HepG2 (cell line): ENCODE results near the gene HSD11B1. TPM values are rescaled to one million over a fixed set of nuclear protein-coding genes. Genes with fewer than 3 reads are reported as not detected.

Experiments
- ATF4 ChIP-seq, 2 experiments: fragments of 450-650 bp in 1 of 2; sonication (generic) in 1 of 2; formaldehyde crosslinking; IDR thresholded peaks; 2 replicates each; pipeline versions ENCODE4 v1.5.0 to v1.8.0; 2020 to 2022; ENCODE audit warnings: mild to moderate bottlenecking in 1 of 2, missing genetic modification reagents in 1 of 2
- ELF3 ChIP-seq: IDR thresholded peaks from 2 replicates; pipeline ENCODE4 v1.6.1; 2016; ENCODE audit warnings: missing genetic modification reagents, missing compliant biosample characterization
- EP300 ChIP-seq, 3 experiments: sonication (generic) in 1 of 3; formaldehyde crosslinking in 1 of 3; IDR thresholded peaks; 2 replicates each; pipeline versions ENCODE4 v1.5.1 to v1.6.1; 2011 to 2020; ENCODE audit warnings: low read depth in 2 of 3, low read length in 2 of 3, borderline replicate concordance in 1 of 3, improper control_type of control experiment in 1 of 3, mild to moderate bottlenecking in 1 of 3, missing genetic modification reagents in 1 of 3, moderate library complexity in 1 of 3
- EZH2 ChIP-seq: conservative IDR thresholded peaks from 2 replicates; pipeline ENCODE4 v1.6.1; 2012; ENCODE audit warnings: mild to moderate bottlenecking, low read depth, low read length, moderate library complexity
- FOXA3 ChIP-seq: IDR thresholded peaks from 2 replicates; pipeline ENCODE4 v1.6.1; 2016; ENCODE audit warnings: missing genetic modification reagents, missing compliant biosample characterization
- KAT8 ChIP-seq: IDR thresholded peaks from 2 replicates; pipeline ENCODE4 v1.6.1; 2016; ENCODE audit warnings: missing genetic modification reagents, missing compliant biosample characterization
- MEIS1 ChIP-seq: sonication (generic); formaldehyde crosslinking; IDR thresholded peaks from 2 replicates; pipeline ENCODE4 v1.9.0; 2021; ENCODE audit warnings: mild to moderate bottlenecking, missing genetic modification reagents, moderate library complexity, borderline replicate concordance
- SAFB2 ChIP-seq: sonication (generic); formaldehyde crosslinking; IDR thresholded peaks from 2 replicates; pipeline ENCODE4 v1.5.1; 2020; ENCODE audit warnings: missing genetic modification reagents, low read depth, mild to moderate bottlenecking, borderline replicate concordance
- THAP7 ChIP-seq: sonication (generic); formaldehyde crosslinking; IDR thresholded peaks from 2 replicates; pipeline ENCODE4 v1.8.1; 2023; ENCODE audit warnings: mild to moderate bottlenecking, missing genetic modification reagents
- ZBTB7A ChIP-seq: sonication (generic); formaldehyde crosslinking; IDR thresholded peaks from 2 replicates; pipeline ENCODE4 v1.8.0; 2022; ENCODE audit warnings: mild to moderate bottlenecking, missing genetic modification reagents
- ZMYM2 ChIP-seq: sonication (generic); formaldehyde crosslinking; IDR thresholded peaks from 2 replicates; pipeline ENCODE4 v1.8.0; 2022; ENCODE audit warnings: mild to moderate bottlenecking, missing genetic modification reagents
- ZNF264 ChIP-seq: sonication (generic); formaldehyde crosslinking; IDR thresholded peaks from 2 replicates; pipeline ENCODE4 v1.4.0; 2020; ENCODE audit warnings: missing genetic modification reagents
- polyA plus RNA-seq, 8 experiments: library from polyadenylated mRNA; depleted of rRNA in 3 of 8; stranded (reverse) in 7 of 8; unstranded in 1 of 8; fragments of >200 nt; fragmentation: Illumina TruSeq in 4 of 8; extraction: Trizol in 4 of 8; gene quantifications; 2 replicates each; pipeline versions ENCODE4 v1.2.1 to v1.2.3, GENCODE V29; 2011 to 2016; ENCODE audit warnings: low read depth in 4 of 8, missing spikeins in 1 of 8, mixed read lengths in 1 of 8; ENCODE audit not compliant: insufficient read depth in 1 of 8
- total RNA-seq, 5 experiments: library from RNA; depleted of rRNA; stranded (reverse); fragments of >200 nt; fragmentation: Illumina TruSeq; extraction: Trizol; gene quantifications; 2 replicates each; pipeline ENCODE4 v1.2.3, GENCODE V29; 2016; ENCODE audit warnings: low read depth in 1 of 5
- TF ChIP-seq, protein P1 (sequence below): sonication (generic); formaldehyde crosslinking; IDR thresholded peaks from 2 replicates; pipeline ENCODE4 v1.4.0; 2020; ENCODE audit warnings: missing genetic modification reagents
- TF ChIP-seq, protein P2 (sequence below): sonication (generic); formaldehyde crosslinking; conservative IDR thresholded peaks from 2 replicates; pipeline ENCODE4 v1.4.0; 2020; ENCODE audit warnings: missing genetic modification reagents
- TF ChIP-seq, protein P3 (sequence below): sonication (generic); formaldehyde crosslinking; IDR thresholded peaks from 2 replicates; pipeline ENCODE4 v1.4.0; 2020; ENCODE audit warnings: mild to moderate bottlenecking, missing genetic modification reagents

Gene HSD11B1
- total and polyA plus RNA-seq, 2 of the 13 experiments (the other 11 are each of a cell fraction or from before 2014, with no cell fraction given), result not detected

GRCh38 chr1:209674957-209675564, 29.6 kb upstream of the HSD11B1 start, which contains the start of gene G0S2 (continued):
- no peak for TF ChIP-seq ZBTB7A (CRISPR knock-in tag)
- TF ChIP-seq ATF4 (CRISPR knock-in tag; IDR thresholded peaks at IDR 0.05), result peak in 1 of 2 experiments; percentile 45; a peak in 1 of 4 replicates
- TF ChIP-seq KAT8, result no peak
- no peak for TF ChIP-seq FOXA3 (CRISPR knock-in tag)
- TF ChIP-seq, protein P1, sequence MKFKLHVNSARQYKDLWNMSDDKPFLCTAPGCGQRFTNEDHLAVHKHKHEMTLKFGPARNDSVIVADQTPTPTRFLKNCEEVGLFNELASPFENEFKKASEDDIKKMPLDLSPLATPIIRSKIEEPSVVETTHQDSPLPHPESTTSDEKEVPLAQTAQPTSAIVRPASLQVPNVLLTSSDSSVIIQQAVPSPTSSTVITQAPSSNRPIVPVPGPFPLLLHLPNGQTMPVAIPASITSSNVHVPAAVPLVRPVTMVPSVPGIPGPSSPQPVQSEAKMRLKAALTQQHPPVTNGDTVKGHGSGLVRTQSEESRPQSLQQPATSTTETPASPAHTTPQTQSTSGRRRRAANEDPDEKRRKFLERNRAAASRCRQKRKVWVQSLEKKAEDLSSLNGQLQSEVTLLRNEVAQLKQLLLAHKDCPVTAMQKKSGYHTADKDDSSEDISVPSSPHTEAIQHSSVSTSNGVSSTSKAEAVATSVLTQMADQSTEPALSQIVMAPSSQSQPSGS (CRISPR knock-in tag), result no peak
- TF ChIP-seq EP300 (IDR thresholded peaks at IDR 0.05; ENCODE audit: low read depth in 2 of 2, low read length in 2 of 2), result no peak
- TF ChIP-seq EP300 (CRISPR knock-in tag; IDR thresholded peaks at IDR 0.05; ENCODE audit: borderline replicate concordance), result no peak
- TF ChIP-seq, protein P2, sequence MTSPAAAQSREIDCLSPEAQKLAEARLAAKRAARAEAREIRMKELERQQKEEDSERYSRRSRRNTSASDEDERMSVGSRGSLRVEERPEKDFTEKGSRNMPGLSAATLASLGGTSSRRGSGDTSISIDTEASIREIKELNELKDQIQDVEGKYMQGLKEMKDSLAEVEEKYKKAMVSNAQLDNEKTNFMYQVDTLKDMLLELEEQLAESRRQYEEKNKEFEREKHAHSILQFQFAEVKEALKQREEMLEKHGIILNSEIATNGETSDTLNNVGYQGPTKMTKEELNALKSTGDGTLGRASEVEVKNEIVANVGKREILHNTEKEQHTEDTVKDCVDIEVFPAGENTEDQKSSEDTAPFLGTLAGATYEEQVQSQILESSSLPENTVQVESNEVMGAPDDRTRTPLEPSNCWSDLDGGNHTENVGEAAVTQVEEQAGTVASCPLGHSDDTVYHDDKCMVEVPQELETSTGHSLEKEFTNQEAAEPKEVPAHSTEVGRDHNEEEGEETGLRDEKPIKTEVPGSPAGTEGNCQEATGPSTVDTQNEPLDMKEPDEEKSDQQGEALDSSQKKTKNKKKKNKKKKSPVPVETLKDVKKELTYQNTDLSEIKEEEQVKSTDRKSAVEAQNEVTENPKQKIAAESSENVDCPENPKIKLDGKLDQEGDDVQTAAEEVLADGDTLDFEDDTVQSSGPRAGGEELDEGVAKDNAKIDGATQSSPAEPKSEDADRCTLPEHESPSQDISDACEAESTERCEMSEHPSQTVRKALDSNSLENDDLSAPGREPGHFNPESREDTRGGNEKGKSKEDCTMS (CRISPR knock-in tag), result no peak
- no peak for TF ChIP-seq ELF3 (CRISPR knock-in tag)
- TF ChIP-seq ZNF264 (CRISPR knock-in tag), result no peak
- TF ChIP-seq THAP7 (CRISPR knock-in tag), result no peak
- no peak for TF ChIP-seq MEIS1 (CRISPR knock-in tag)
- TF ChIP-seq ZMYM2 (CRISPR knock-in tag), result no peak
- TF ChIP-seq, protein P3, sequence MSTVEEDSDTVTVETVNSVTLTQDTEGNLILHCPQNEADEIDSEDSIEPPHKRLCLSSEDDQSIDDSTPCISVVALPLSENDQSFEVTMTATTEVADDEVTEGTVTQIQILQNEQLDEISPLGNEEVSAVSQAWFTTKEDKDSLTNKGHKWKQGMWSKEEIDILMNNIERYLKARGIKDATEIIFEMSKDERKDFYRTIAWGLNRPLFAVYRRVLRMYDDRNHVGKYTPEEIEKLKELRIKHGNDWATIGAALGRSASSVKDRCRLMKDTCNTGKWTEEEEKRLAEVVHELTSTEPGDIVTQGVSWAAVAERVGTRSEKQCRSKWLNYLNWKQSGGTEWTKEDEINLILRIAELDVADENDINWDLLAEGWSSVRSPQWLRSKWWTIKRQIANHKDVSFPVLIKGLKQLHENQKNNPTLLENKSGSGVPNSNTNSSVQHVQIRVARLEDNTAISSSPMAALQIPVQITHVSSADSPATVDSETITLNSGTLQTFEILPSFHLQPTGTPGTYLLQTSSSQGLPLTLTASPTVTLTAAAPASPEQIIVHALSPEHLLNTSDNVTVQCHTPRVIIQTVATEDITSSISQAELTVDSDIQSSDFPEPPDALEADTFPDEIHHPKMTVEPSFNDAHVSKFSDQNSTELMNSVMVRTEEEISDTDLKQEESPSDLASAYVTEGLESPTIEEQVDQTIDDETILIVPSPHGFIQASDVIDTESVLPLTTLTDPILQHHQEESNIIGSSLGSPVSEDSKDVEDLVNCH (CRISPR knock-in tag), result no peak
- no peak for TF ChIP-seq SAFB2 (CRISPR knock-in tag)
- 0 out of 2 replicates have a peak, but pooled peaks have one; percentile 46 for TF ChIP-seq EZH2
